ENCODE results near the gene HOMEZ.

HOMEZ gene

DNA sequence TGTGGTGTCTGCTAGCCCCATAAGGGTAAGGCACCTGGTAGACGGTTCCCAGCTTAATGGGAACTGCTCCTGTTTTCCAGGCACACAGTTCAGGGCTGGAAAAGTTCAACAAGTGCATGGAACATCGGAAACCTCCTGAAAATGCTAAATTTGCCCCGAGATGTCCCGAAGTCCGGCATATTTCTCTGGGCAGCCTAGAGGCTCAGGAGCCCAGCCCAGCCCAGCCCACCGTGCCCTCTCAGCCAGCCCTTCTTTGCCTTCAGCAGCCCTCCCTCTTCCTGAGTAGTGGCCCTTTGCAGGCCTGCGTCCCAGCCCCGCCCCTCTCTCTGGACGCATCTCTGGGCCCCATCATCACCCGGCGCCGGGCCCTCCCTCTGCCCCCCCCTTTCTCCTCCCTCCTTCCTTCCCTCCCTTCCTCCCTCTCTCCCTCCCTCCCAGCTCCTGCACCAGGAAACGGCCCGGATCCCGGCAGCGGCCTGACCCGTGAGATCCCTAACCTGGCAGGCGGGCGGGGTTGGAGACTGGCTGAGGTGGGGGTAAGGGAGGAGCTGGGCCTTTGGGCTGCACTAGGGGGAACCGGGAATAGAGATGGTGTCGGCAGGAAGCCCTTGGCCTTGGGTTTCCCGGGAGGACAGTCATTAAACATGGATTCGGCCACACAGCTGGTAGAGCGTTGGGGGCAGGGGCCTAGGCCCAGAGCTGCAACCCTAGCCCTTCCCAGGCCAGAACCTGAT lies 20.6 kb upstream of the HOMEZ start, which contains the start of gene BCL2L2:
Gene BCL2L2 (plus strand): TSS at position 422 of the 734 bp plus-strand sequence. CDS start 935 bp downstream, outside the sequence.
- TF ChIP-seq, protein P1, sequence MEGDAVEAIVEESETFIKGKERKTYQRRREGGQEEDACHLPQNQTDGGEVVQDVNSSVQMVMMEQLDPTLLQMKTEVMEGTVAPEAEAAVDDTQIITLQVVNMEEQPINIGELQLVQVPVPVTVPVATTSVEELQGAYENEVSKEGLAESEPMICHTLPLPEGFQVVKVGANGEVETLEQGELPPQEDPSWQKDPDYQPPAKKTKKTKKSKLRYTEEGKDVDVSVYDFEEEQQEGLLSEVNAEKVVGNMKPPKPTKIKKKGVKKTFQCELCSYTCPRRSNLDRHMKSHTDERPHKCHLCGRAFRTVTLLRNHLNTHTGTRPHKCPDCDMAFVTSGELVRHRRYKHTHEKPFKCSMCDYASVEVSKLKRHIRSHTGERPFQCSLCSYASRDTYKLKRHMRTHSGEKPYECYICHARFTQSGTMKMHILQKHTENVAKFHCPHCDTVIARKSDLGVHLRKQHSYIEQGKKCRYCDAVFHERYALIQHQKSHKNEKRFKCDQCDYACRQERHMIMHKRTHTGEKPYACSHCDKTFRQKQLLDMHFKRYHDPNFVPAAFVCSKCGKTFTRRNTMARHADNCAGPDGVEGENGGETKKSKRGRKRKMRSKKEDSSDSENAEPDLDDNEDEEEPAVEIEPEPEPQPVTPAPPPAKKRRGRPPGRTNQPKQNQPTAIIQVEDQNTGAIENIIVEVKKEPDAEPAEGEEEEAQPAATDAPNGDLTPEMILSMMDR (IDR thresholded peaks at IDR 0.05; ENCODE audit: low read depth, low read length, missing control alignments), result no peak
- peak within 1 kb of the TSS; percentile 87 for H3K4me3 ChIP-seq (ENCODE audit: low read depth, low read length)
- DNase-seq (ENCODE audit: low read depth), result no peak

DNA sequence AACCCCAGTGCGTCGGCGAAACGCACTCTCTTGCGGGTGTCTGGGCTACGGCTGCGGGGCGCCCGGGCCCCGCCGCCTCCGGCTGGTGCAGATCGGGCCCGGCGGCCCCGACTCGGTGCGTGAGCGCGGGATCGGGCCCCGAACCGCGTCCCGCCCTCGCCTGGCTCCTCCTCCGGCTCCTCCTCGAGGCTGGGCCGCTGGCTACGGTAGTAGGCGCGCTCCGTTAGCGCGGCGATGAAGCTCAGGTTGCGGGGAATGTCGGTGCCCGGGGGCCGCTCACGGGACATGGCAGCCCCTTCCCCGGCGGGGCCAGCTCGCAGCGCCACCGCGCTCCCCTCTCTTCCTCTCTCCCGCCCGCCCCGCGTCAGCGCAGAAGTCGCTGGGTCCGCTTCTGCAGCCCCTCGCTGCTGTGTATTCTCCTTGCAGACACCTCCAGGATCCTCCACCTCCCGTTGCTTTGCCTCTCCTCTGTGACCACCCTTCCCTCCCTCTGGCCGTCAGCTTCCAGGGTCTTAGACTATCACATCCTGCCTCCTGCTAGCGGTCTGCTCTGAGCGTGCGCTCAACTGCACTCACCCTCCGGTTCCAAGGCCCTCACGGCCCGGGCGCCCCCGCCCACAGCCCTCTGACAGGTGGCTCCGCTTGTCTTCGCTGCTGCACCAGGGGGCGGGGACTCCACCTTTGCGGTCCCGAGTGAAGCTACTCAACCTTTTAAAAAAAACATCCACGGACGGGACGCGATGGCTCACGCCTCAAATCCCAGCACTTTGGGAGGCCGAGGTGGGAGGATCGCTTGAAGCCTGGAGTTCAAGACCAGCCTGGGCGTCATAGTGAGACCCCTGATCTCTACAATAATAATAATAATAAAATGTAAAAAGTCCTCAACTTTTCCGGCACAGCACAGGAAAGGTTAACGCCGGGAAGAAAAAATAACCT lies 16.6 kb upstream of the HOMEZ start, which contains the start of gene PPP1R3E:
Gene PPP1R3E (minus strand): TSS at position 570 of the 936 bp plus-strand sequence. CDS start 283 bp downstream, at position 287.
- TF ChIP-seq, protein P1 (IDR thresholded peaks at IDR 0.05; ENCODE audit: low read depth, low read length, missing control alignments), result no peak

DNA sequence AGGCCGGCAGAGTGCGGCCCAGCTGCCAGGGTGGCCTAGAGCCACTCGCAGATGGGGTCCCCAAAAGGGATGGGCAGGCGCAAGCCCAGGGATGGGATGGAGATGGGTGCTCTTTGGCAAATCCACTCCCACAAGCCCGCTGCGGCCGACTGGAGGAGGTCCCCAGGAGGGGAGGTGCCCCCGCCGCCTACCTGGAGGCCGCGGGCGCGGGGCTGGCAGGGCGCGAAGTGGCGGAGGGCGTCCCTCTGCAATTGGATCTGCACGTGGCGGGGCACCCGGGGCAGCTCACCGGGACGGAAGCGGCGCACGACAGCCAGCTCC lies 16.0 kb upstream of the HOMEZ start:
- no peak for DNase-seq (ENCODE audit: low read depth)
- TF ChIP-seq, protein P1 (IDR thresholded peaks at IDR 0.05; ENCODE audit: low read depth, low read length, missing control alignments), result no peak
- H3K4me3 ChIP-seq (ENCODE audit: low read depth, low read length), result peak overlapping the region; percentile 78

More for the DNA sequence above, 16.6 kb upstream of the HOMEZ start, which contains the start of gene PPP1R3E:
- H3K4me3 ChIP-seq (ENCODE audit: low read depth, low read length), result peak within 1 kb of the TSS; percentile 78
- peak; percentile 78 for DNase-seq (ENCODE audit: low read depth)

DNA sequence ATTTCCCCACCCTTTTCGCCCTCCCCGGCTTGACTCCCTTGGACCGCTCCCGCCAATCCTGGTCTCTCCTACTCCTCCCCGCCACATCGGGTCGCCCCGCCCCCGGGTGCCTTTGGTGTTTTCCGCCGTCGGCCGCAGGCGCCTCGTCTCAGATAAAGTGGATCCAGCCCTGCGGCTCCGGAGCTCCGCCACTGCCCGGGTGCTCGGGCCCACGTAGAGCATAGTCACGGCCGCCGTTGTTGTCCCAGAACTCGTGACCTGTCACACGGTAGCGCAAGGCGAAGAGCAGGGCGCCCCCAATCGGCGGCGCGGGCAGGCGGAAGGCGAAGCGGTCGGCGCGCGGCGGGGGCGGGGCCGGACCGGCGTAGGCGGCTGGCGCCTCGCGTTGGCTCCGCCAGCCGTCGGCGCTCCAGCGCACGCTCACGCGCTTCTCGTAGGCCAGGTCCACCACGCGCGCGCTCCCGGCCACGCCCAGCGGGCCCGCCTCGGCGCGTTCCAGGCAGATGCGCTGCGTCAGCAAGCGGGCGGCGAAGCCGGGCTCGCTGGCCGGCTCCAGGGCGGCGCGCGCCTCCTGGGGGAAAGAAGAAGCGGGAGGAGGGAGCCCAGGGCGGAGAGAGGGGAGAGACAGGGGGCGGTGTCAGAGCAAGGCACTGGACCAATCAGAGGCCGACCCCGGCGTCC lies 15.5 kb upstream of the HOMEZ start:
- peak overlapping the region; percentile 82 for H3K4me3 ChIP-seq (ENCODE audit: low read depth, low read length)
- peak; percentile 91 for DNase-seq (ENCODE audit: low read depth)
- TF ChIP-seq, protein P1 (IDR thresholded peaks at IDR 0.05; ENCODE audit: low read depth, low read length, missing control alignments), result peak; percentile 53

DNA sequence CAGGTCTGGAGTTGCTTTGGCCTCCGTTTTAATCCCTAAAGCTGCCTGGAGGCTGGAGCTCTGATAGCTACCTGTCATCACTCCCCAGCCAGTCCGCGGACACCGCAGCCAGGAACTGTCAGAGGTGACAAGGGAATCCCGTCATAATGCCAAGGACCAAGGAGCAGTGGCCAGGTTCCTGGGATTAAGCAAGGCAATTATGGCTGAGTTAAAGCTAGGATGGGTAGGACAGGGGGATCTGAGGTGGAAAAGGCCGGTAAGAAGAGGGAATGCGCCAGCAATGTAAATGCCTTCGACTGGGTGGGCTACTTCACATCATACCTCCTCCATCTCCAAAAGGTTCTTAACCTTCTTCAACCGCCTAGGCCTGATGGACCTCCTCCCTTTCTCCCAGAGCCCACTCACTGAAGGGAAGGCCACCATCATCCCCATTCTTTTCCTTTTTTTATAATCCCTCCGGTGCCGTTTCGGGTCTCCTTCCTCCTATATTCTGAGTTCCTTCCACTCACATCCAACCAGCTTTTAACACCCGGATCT lies 14.8 kb upstream of the HOMEZ start:
- TF ChIP-seq, protein P1 (IDR thresholded peaks at IDR 0.05; ENCODE audit: low read depth, low read length, missing control alignments), result no peak
- DNase-seq (ENCODE audit: low read depth), result no peak
- peak overlapping the region; percentile 82 for H3K4me3 ChIP-seq (ENCODE audit: low read depth, low read length)

DNA sequence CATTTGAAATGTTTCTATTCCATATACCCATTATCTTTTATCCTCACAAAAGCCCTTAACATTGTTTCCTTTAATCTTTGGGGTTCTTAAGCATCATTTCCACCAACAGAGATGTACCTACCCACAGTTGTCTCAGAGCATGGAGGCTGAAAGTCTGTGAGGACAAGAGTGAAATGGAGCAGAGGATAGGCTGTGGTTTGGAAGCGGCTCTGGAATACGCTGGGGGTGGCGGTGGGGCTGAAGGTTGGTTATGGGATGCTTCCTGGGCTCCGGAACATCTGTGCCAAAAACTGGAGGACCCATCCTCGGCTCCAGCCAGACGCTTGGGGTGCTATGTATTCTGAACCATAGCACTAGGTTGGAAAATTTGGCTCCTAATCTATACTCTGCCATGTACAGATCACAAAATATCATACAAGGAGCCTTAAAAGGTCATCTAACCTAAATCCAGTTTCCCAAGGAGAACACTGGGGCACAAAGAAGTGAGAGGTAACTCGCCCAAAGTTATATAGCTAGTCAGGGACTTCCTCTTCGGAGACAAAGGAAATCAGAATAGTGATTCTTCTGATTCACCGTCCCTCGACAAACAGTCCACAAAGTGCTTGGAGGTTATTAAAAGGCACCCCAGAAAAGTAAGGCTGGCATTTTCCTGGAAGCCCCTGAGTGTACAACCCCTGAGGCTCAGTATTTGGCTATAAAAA lies 14.2 kb upstream of the HOMEZ start:
- H3K4me3 ChIP-seq (ENCODE audit: low read depth, low read length), result peak overlapping the region; percentile 82
- no peak for DNase-seq (ENCODE audit: low read depth)
- TF ChIP-seq, protein P1 (IDR thresholded peaks at IDR 0.05; ENCODE audit: low read depth, low read length, missing control alignments), result no peak
